CD4-positive, alpha-beta T cell treated with Interleukin-6 for 4 hours (primary cell): ENCODE results near the gene TMTC3.

Experiments
- DNase-seq: peaks from one replicate; pipeline ENCODE4 v3.0.0-alpha.2; 2020; ENCODE audit warnings: mixed read lengths

TMTC3 gene

GRCh38 chr12:88228720-88229119, 86.6 kb downstream of the TMTC3 start:
- DNase-seq, result no peak

- DNase-seq, result no peak
Measured at GRCh38 chr12:88230271-88230670, 88.2 kb downstream of the TMTC3 start.

- no peak for DNase-seq
Measured at GRCh38 chr12:88235183-88235833, 93.2 kb downstream of the TMTC3 start.

GRCh38 chr12:88237954-88238353, 95.8 kb downstream of the TMTC3 start:
- DNase-seq, result no peak

GRCh38 chr12:88238406-88238805, 96.3 kb downstream of the TMTC3 start:
- DNase-seq, result no peak

- no peak for DNase-seq
Measured at GRCh38 chr12:88241862-88242570, 99.9 kb downstream of the TMTC3 start.

- DNase-seq, result no peak
Measured at GRCh38 chr12:88242571-88242925, 100.4 kb downstream of the TMTC3 start.

- no peak for DNase-seq
Measured at GRCh38 chr12:88242939-88243338, 100.8 kb downstream of the TMTC3 start.

- no peak for DNase-seq
Measured at GRCh38 chr12:88243982-88244381, 101.9 kb downstream of the TMTC3 start.

- no peak for DNase-seq
Measured at GRCh38 chr12:88245905-88246304, 103.8 kb downstream of the TMTC3 start.

- DNase-seq, result no peak
Measured at GRCh38 chr12:88247241-88247643, 105.1 kb downstream of the TMTC3 start.

GRCh38 chr12:88248606-88249005, 106.5 kb downstream of the TMTC3 start:
- DNase-seq, result no peak
